Smooth muscle cell of the coronary artery (primary cell): Measurements from ENCODE around the gene GBA2. TPM values are rescaled to one million over a fixed set of nuclear protein-coding genes. Genes with fewer than 3 reads are reported as not detected.

Experiments
- total RNA-seq: library from RNA; depleted of rRNA; stranded (reverse); fragments of >200 nt; gene quantifications from 2 replicates; pipeline ENCODE4 v1.2.3, GENCODE V29; 2014; ENCODE audit warnings: low replicate concordance

The GBA2 gene
- 23.5 and 27.1 TPM in 2 replicates for total RNA-seq

DNA sequence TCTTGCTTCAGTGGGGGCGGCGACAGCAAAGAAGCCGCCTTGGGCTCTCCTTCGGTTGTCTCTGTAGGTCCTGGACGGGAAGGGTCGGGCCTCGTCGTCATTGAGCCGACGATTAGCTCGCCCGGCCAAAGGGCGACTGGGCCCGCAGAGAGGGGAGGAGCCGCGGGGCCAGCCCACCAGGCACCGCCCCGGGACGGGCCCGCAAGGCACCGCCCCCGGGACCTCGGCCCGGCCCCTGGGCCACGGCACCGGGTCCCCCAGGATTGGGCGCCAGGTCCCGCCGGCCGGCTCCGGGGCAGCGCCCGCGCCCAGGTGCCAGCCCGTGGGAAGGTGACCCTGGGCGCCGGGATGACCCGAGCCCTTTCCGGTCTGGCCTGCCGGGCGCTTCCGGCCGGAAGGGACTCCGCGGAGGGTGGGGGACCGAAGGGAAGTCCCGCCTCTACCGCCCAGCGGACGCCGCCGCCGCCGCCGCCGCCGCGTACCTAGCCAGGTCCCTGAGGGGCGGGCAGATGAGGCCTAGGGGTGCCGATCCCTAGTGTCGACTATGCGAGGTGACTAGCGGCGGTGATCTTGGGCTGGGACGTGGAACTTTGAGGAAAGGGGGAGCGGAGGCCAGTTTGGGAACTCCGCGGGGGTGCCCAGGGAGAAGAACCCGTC is at the start of gene GBA2, which contains the start of gene RGP1:
GBA2 (minus strand) TSS at position 371 of the 657 bp plus-strand sequence. CDS start 524 bp downstream, outside the sequence.
RGP1 (plus strand) TSS at position 430 of the 657 bp plus-strand sequence. CDS start 469 bp downstream, outside the sequence.

GRCh38 chr9:35791297-35791921 is 42.4 kb upstream of the GBA2 start, which contains the start of gene NPR2:
NPR2 (plus strand) TSS chr9:35791591; CDS start chr9:35792409, 818 bp downstream.

GRCh38 chr9:35754264-35754663 is 5.2 kb upstream of the GBA2 start, which contains the start of gene MSMP:
MSMP (minus strand) TSS chr9:35754276; CDS start chr9:35754129, 147 bp downstream.

DNA sequence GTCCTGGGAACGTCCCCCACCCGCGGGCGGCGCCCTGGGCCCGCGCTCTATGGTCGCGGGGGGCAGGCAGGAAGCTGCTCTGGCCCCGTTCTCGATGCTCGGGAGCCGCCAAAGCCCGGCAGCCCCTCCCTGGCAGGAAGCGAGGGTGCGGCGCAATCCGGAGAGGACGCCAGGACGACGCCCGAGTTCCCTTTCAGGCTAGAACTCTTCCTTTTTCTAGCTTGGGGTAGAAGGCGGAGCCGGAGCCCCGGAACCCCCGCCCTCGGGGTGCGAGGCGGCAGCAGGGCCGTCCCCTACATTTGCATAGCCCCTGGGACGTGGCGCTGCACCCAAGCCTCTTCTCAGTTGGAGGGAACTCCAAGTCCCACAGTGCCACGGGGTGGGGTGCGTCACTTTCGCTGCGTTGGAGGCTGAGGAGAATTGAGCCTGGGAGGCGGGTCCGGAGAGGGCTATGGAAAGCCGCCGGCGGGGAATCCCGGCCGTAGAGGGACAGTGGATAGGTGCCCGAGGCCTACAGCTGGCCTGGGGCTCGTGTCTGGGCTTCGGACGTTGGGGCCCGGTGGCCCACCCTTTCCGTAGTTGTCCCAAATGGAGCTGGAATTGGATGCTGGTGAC is 16.7 kb downstream of the GBA2 start, which contains the start of the genes CREB3 and TLN1:
CREB3 (plus strand) TSS at position 482 of the 615 bp plus-strand sequence; CDS start at position 589, 107 bp downstream.
TLN1 (minus strand) TSS at position 11 of the 615 bp plus-strand sequence. CDS start 6,501 bp downstream, outside the sequence.

DNA sequence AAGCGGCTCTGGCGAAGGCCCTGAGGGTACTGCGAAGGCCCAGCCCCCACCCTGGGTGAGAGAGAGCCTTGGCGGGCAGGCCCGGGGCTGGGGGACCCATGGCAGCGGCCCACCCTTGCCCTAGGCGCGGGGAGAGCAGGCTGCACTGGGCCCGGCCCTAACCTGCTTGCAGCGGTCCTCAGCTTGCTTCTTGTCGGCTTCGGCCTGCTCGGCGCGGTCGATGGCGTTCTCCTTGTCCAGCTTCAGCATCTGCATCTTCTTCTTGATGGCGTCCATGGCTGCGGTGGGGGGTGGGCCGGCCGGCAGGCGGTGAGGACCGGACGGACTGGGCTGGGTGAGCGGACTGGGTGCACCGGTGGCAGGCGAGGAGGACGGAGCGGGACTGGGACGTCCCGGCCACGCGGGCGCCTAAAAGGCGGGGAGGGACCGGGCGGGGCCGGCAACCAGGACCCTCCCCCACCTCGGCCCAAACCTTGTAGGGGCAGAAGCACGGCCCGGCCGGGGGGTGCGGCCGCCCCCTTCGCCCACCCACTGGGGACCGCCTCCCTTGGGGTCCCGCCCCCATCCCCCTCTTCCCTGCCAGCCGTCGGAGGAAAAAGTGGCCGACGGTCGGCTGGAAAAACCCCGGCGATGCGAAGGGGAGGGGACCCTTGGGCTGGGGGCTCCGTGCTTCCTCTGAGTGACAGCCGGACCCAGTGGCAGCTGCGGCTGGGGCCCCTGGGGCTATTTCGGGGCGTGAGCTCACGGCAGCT is 59.3 kb downstream of the GBA2 start, which contains the start of gene TPM2:
TPM2 (minus strand) TSS at position 384 of the 752 bp plus-strand sequence; CDS start at position 276, 108 bp downstream.

Other genes starting within 250 kb of the GBA2 start
- 5.7 and 18.8 TPM in 2 replicates for gene TESK1, start 144.0 kb downstream of the GBA2 start, total RNA-seq
- 0.30 and 3.5 TPM in 2 replicates for gene CD72, start 130.8 kb downstream of the GBA2 start, total RNA-seq
- gene SIT1, start 98.3 kb downstream of the GBA2 start, total RNA-seq: 0.12 and 0.15 TPM in 2 replicates
- gene RMRP, start 91.2 kb downstream of the GBA2 start, total RNA-seq: 21,628 and 54,922 TPM in 2 replicates
- gene CCDC107, start 90.9 kb downstream of the GBA2 start, total RNA-seq: 13.5 and 17.8 TPM in 2 replicates
- gene ARHGEF39, start 84.0 kb downstream of the GBA2 start, total RNA-seq: 0.53 TPM in 1 of 2 replicates, not detected in the other
- 0.98 TPM in 1 of 2 replicates, not detected in the other for gene CA9, start 75.3 kb downstream of the GBA2 start, total RNA-seq
- gene TPM2, start 59.3 kb downstream of the GBA2 start, total RNA-seq: 835 and 1,197 TPM in 2 replicates
- 309 and 372 TPM in 2 replicates for gene TLN1, start 17.0 kb downstream of the GBA2 start, total RNA-seq
- gene CREB3, start 16.6 kb downstream of the GBA2 start, total RNA-seq: 28.4 and 66.7 TPM in 2 replicates
- gene RGP1, start 59 bp upstream of the GBA2 start, total RNA-seq: 8.3 and 11.0 TPM in 2 replicates
- not detected in 2 replicates for gene MSMP, start 5.0 kb upstream of the GBA2 start, total RNA-seq
- 18.7 and 19.5 TPM in 2 replicates for gene NPR2, start 42.4 kb upstream of the GBA2 start, total RNA-seq
- gene SPAG8, start 63.0 kb upstream of the GBA2 start, total RNA-seq: 1.2 and 1.3 TPM in 2 replicates
- 11.3 and 37.8 TPM in 2 replicates for gene HINT2, start 65.8 kb upstream of the GBA2 start, total RNA-seq
- not detected in 2 replicates for gene FAM221B, start 79.5 kb upstream of the GBA2 start, total RNA-seq
- 1.6 and 2.3 TPM in 2 replicates for gene TMEM8B, start 80.0 kb upstream of the GBA2 start, total RNA-seq
- gene OR13J1, start 121.2 kb upstream of the GBA2 start, total RNA-seq: not detected in 2 replicates
- 12.0 TPM in 1 of 2 replicates, not detected in the other for gene HRCT1, start 157.0 kb upstream of the GBA2 start, total RNA-seq
- 0.12 and 0.68 TPM in 2 replicates for gene SPAAR, start 160.3 kb upstream of the GBA2 start, total RNA-seq
- 0.08 TPM in 1 of 2 replicates, not detected in the other for gene OR2S2, start 208.9 kb upstream of the GBA2 start, total RNA-seq